ENCODE results near the gene BRAT1. TPM values are rescaled to one million over a fixed set of nuclear protein-coding genes. Genes with fewer than 3 reads are reported as not detected.

The BRAT1 gene
- total RNA-seq, 4 donors from 2014 or later: 40.5 to 88.4 (median 60.6) TPM

DNA sequence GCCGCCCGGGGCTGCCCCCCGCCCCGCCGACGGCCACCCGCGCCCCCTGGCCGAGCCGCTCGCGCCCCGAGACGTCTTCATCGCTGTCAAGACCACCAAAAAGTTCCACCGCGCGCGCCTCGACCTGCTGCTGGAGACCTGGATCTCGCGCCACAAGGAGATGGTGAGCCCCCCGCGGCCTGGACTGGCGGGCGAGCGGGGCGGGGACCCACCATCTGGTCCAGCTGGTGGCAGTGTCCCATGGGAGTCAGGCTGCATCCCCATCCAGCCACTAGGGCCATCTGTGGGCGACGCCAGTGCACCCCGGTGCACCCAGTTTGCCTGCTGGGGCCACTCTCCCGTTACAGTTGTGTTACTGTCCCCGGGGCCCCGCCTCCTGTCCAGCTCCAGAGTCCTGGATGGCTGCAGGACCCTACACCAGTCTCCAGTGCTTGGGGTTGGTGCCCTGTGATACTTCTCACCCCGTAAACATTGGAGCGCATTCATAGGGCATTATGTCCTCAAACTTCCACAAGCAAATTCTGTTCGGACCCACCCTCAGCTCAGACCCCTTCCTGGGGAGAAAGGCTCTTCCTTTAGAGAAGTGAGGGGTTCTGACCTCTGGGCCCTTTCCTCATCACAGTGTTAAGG is 35.1 kb downstream of the BRAT1 start:
- intact Hi-C loops (cut with DNase I; ENCODE audit: low total_unique reads): no loop called here
- 2 to 4% methylated on average over 13 to 29 of the region's 37 CpGs for WGBS, 2 donors
- no peak for TF ChIP-seq POLR2A (IDR thresholded peaks at IDR 0.05)
- TF ChIP-seq, protein P1, sequence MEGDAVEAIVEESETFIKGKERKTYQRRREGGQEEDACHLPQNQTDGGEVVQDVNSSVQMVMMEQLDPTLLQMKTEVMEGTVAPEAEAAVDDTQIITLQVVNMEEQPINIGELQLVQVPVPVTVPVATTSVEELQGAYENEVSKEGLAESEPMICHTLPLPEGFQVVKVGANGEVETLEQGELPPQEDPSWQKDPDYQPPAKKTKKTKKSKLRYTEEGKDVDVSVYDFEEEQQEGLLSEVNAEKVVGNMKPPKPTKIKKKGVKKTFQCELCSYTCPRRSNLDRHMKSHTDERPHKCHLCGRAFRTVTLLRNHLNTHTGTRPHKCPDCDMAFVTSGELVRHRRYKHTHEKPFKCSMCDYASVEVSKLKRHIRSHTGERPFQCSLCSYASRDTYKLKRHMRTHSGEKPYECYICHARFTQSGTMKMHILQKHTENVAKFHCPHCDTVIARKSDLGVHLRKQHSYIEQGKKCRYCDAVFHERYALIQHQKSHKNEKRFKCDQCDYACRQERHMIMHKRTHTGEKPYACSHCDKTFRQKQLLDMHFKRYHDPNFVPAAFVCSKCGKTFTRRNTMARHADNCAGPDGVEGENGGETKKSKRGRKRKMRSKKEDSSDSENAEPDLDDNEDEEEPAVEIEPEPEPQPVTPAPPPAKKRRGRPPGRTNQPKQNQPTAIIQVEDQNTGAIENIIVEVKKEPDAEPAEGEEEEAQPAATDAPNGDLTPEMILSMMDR (IDR thresholded peaks at IDR 0.05): no peak
- peak in 1 of 2 donors; percentile 89 for DNase-seq (ENCODE audit: low spot score in 2 of 2)
- peak overlapping the region; percentile 47 for H3K4me3 ChIP-seq (ENCODE audit: low read depth, poor library complexity, severe bottlenecking)

DNA sequence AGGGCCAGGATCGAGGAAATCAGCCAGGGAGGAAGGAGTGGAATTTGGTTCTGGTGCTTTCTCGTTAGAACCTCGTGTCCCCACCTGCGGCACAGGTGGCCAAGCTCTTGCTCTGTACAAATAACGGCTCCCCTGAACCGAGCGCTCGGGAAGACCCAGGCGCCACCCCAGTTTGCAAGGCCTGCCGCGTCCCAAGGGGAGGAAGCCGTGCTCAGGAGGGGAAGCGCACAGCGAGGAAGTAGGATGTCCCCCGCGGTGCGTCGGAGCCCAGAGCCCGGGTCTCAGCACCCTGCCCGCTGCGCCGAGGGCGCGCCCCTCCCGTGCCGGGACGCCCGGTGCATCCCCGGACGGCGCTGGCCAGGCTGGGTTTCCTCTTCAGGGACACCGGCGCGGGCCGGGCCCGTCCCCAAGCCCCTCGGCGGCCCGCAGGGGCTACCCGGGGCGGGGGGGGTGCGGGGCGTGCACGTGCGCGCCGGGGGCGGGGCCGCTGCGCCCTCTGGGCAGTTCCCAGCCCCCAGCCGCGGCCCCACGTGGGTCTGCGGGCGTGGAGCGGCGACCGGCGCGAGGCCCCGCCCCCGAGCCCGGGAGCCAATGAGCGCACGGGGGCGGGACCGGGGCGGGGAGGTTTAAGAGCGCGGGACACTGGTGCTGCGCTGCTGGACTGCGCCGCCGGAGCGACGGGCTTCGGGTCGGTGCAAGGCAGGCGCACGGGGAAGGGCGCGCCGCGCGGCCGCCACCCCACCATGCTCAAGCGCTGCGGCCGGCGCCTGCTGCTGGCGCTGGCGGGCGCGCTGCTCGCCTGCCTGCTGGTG is 36.0 kb downstream of the BRAT1 start, which contains the start of gene LFNG:
Gene LFNG (plus strand): TSS at position 656 of the 812 bp plus-strand sequence. CDS start 88 bp downstream, at position 744.
- TF ChIP-seq, protein P1 (IDR thresholded peaks at IDR 0.05): no peak
- peak in 1 of 2 donors; percentile 61 for TF ChIP-seq POLR2A (IDR thresholded peaks at IDR 0.05)
- 0% methylated on average over 20 to 28 of the region's 95 CpGs for WGBS, 2 donors
- DNase-seq (ENCODE audit: low spot score in 2 of 2): peak in 1 of 2 donors; percentile 96
- H3K4me3 ChIP-seq (ENCODE audit: low read depth, poor library complexity, severe bottlenecking): peak within 1 kb of the TSS; percentile 47
- intact Hi-C loops (cut with DNase I; ENCODE audit: low total_unique reads): no loop called here

DNA sequence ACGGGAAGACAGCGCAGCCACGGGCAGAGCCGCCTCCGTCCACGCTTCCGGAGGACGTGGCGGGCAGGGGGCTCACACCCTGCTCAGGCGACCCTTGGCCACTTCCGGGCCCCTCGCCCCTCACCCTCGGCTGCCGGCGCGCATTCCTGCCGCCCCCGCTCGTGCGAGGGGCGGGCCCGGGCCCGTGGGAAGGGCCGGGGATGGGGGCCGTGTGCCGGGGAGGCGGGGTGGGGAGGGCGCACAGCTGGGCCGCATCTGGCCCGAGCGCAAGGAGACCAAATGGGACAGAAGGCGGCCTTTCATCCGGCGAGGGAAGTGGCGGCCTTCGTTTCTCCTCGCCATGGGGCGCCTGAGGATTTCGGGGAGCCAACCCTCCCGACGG is 36.6 kb downstream of the BRAT1 start:
- intact Hi-C loops (cut with DNase I; ENCODE audit: low total_unique reads): no loop called here
- WGBS, 2 donors: 4 to 17% methylated on average over 24 to 40 of the region's 41 CpGs
- H3K4me3 ChIP-seq (ENCODE audit: low read depth, poor library complexity, severe bottlenecking): peak overlapping the region; percentile 19
- no peak for TF ChIP-seq POLR2A (IDR thresholded peaks at IDR 0.05)
- TF ChIP-seq, protein P1 (IDR thresholded peaks at IDR 0.05): no peak
- no peak for DNase-seq (ENCODE audit: low spot score in 2 of 2)

DNA sequence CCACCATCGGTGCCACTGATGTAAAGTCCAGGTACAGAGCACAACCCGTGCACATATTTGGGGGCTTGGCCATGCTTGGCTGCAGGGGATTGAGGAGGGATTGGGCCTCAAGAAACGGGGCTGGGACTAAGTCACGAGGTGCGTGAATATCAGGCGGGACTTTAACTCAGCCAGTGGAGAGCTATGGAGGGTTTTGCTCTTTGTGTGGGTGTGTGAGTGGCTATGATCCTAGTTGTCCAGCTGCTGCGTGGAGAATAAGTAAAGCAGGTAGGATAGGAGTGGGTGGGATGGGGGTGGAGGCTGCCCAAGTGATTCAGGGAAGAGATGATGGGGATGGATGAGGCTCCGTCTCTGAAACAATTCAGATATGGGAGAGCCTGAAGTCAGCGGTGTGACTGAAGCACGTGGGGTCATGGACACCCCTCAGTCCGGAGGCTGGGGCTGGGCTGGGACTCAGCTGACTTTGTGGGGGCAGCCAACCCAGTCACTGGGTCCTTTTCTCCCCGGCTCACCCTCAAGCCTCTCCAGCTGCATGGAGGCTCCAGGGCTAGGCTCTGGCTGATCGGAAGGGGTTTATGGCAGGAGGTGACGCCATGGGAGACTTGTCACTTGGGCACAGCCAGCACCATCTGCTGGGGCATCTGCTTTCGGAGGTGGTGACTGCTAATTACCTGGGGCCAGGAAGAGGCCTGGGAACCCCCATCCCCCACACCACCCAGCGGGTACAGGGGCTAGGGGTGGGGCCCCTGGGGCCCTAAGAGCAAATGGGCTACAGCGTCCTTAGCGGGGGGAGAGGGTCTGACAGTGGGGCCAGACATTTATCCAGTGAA is 37.4 kb downstream of the BRAT1 start:
- no peak for DNase-seq (ENCODE audit: low spot score in 2 of 2)
- no peak for TF ChIP-seq POLR2A (IDR thresholded peaks at IDR 0.05)
- TF ChIP-seq, protein P1 (IDR thresholded peaks at IDR 0.05): no peak
- no peak overlapping the region for H3K4me3 ChIP-seq (ENCODE audit: low read depth, poor library complexity, severe bottlenecking)
- WGBS, 2 donors: 66 to 75% methylated on average over 18 of the region's 18 CpGs
- intact Hi-C loops (cut with DNase I; ENCODE audit: low total_unique reads): no loop called here

DNA sequence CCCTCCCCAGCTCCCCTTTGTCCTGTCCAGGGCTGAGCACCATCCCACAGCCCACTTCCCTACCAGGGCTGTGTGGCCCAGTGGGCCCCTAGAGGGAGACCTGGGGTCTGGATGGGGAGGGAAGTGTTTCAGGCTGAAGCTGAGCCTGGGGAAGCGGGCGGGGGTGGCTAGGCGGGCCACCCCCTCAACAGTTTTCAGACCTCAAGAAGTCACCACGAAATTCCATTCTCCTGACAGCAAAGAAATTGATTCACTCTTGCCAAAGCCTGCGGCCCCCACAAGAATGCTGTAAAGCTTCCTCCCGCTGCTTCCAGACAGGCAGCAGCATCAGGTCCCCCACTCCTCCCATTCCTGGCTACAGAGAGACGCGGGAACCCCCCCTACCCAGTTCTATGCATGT is 38.3 kb downstream of the BRAT1 start:
- DNase-seq (ENCODE audit: low spot score in 2 of 2): no peak
- intact Hi-C loops (cut with DNase I; ENCODE audit: low total_unique reads): no loop called here
- TF ChIP-seq POLR2A (IDR thresholded peaks at IDR 0.05): no peak
- H3K4me3 ChIP-seq (ENCODE audit: low read depth, poor library complexity, severe bottlenecking): no peak overlapping the region
- 73 to 77% methylated on average over 8 of the region's 8 CpGs for WGBS, 2 donors

DNA sequence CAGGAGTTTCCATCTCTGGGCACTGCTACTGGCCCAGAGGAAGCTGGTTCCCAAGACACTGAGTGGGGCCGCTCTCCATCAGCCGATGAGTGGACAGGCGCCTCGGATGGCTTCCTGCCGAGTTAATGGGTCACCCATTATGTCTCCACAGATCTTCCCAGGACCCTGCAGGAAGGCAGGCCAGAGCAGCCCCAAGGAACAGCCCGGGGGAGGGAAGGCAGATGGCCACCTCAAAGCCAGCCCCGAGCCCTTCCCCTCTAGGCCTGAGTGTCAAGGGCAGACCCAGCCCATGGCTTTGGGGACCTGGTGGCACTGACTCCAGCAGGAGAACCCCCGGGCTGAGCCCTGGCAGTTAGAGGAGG is 39.1 kb downstream of the BRAT1 start:
- intact Hi-C loops (cut with DNase I; ENCODE audit: low total_unique reads): no loop called here
- WGBS, 2 donors: 69 to 81% methylated on average over 7 to 8 of the region's 8 CpGs
- no peak overlapping the region for H3K4me3 ChIP-seq (ENCODE audit: low read depth, poor library complexity, severe bottlenecking)
- no peak for DNase-seq (ENCODE audit: low spot score in 2 of 2)
- TF ChIP-seq, protein P1 (IDR thresholded peaks at IDR 0.05): no peak
- no peak for TF ChIP-seq POLR2A (IDR thresholded peaks at IDR 0.05)

Measured in lower leg skin (tissue), 4 donors.